Fibroblast of skin of right biceps (primary cell): ENCODE results near the gene NKPD1.

ENCODE experiments used
- DNase-seq: peaks from one replicate; pipeline ENCODE4 v3.0.0-alpha.2; 2013

Gene NKPD1

DNA sequence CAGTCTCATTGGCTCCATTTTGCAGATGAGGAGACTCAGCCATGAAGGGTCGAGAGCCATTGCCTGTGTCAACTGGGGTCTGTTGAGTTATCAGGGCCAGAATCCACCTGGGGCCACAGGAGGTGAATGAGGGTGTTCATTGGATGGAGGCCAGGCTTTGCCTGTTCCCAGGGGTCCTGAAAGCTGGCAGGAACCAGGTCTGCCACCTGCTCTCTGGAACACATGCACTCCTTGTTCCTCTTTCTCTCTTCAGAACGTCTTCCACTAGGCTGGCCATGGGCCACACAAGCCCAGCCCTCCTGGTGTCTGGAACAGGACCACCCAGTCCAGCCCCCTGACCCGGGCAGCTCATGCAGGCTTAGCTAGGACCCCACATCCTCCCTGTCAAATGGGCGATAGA, 46.7 kb downstream of the NKPD1 start:
- no peak for DNase-seq

DNA sequence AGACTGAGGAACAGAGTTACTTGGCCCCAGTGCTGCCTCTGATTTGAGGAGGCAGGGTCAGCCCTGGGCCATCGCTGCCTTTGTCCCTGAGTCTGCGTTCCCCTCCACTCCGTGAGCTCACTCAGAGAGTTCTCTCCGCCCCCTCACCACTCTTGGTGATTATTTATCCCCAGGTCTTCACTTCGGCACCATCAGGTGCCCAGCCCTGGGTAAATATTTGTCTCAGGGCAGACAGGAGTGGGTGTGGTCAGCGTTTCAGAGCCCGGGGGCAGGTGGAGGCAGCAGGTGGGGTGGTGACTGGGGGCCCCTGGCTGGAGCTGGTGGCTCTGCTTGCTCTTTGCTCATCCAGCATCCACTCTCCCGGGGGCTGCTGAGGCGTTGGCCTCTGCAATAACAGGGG, 47.2 kb downstream of the NKPD1 start:
- no peak for DNase-seq

DNA sequence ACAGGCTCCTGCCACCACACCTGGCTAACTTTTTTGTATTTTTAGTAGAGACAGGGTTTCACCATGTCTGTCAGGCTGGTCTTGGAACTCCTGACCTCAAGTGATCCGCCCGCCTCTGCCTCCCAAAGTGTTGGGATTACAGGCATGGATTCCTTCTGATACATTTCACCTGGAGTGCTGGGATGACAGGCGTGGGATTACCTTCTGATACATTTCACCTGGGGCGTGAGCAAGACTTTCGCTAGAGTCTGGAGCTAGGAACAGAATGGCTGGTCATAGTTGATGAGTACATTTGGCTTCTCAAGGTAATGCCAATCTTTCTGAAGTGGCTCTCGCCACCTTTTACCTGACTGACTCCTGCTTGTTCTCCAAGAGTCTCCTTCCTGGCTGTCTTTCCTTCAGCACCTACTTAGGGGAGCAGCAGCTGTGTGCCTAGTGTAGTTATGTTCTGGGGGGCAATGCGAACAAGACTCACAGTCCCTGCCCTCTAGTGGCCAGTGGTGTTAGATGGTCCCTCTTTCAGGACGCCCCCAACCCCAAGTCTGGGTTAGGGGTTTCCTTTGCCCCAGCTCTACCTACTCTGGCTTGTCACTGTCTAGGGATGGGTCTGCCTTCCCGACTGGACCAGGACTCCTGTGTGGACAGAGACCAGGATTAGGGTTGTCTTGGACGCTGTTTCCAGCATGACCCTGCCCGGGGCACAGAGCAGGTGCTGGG, 48.5 kb downstream of the NKPD1 start:
- DNase-seq: no peak
